Measurements from ENCODE around the gene RUBCNL. TPM values are rescaled to one million over a fixed set of nuclear protein-coding genes. Genes with fewer than 3 reads are reported as not detected.

The RUBCNL gene
- total RNA-seq, 2 donors from 2014 or later, result 25.6 to 29.1 TPM

GRCh38 chr13:46388846-46389245 is 1.8 kb upstream of the RUBCNL start:
- no peak for TF ChIP-seq CTCF (IDR thresholded peaks at IDR 0.05)

GRCh38 chr13:46388308-46388707 is 1.3 kb upstream of the RUBCNL start:
- intact Hi-C loops (cut with DNase I), result no loop called here
- H3K4me1 ChIP-seq, result no peaks in the 10 kb centered on the region
- no peak overlapping the region for H3K4me3 ChIP-seq
- H3K36me3 ChIP-seq, result no peaks in the 10 kb centered on the region
- H3K9me3 ChIP-seq, result no peaks in the 10 kb centered on the region
- H3K27me3 ChIP-seq, result no peaks in the 10 kb centered on the region
- TF ChIP-seq CTCF (IDR thresholded peaks at IDR 0.05), result no peak
- peak overlapping the region in 1 of 2 donors; percentile 73 for H3K9ac ChIP-seq (ENCODE audit: low read depth in 2 of 2, low read length in 2 of 2)
- DNase-seq, result no peak
- H3K27ac ChIP-seq, result peak overlapping the region; percentile 61

More at GRCh38 chr13:46388846-46389245, 1.8 kb upstream of the RUBCNL start:
- Histone ChIP-seq H3K27ac (peak overlapping the region; percentile 61), H3K4me3 (no peak overlapping the region), H3K27me3 (no peaks in the 10 kb centered on the region), H3K9ac (ENCODE audit: low read depth in 2 of 2, low read length in 2 of 2) (peak overlapping the region in 1 of 2 donors; percentile 73), H3K4me1 (no peaks in the 10 kb centered on the region), H3K9me3 (no peaks in the 10 kb centered on the region), H3K36me3 (no peaks in the 10 kb centered on the region)
- intact Hi-C loops (cut with DNase I), result no loop called here
- DNase-seq, result no peak

- peak overlapping the region; percentile 48 for H3K4me3 ChIP-seq
- peak overlapping the region; percentile 88 for H3K27ac ChIP-seq
- H3K9ac ChIP-seq (ENCODE audit: low read depth in 2 of 2, low read length in 2 of 2), result peak overlapping the region in 1 of 2 donors; percentile 92
- no peaks in the 10 kb centered on the region for H3K27me3 ChIP-seq
- H3K36me3 ChIP-seq, result no peaks in the 10 kb centered on the region
- TF ChIP-seq CTCF (IDR thresholded peaks at IDR 0.05), result no peak
- intact Hi-C loops (cut with DNase I), result no loop called here
- H3K4me1 ChIP-seq, result no peaks in the 10 kb centered on the region
- no peaks in the 10 kb centered on the region for H3K9me3 ChIP-seq
- peak; percentile 47 for DNase-seq
Observed at GRCh38 chr13:46386392-46387063, 524 bp downstream of the RUBCNL start.

GRCh38 chr13:46385946-46386345 is 1.1 kb downstream of the RUBCNL start:
- Histone ChIP-seq H3K4me1 (no peaks in the 10 kb centered on the region), H3K27me3 (no peaks in the 10 kb centered on the region), H3K9me3 (no peaks in the 10 kb centered on the region), H3K36me3 (no peaks in the 10 kb centered on the region), H3K9ac (ENCODE audit: low read depth in 2 of 2, low read length in 2 of 2) (peak overlapping the region in 1 of 2 donors; percentile 92), H3K27ac (peak overlapping the region; percentile 88), H3K4me3 (peak overlapping the region; percentile 48)
- intact Hi-C loops (cut with DNase I), result no loop called here
- no peak for TF ChIP-seq CTCF (IDR thresholded peaks at IDR 0.05)
- no peak for DNase-seq

GRCh38 chr13:46383383-46383782 is 3.7 kb downstream of the RUBCNL start:
- no peak for DNase-seq
- Histone ChIP-seq H3K36me3 (no peaks in the 10 kb centered on the region), H3K9ac (ENCODE audit: low read depth in 2 of 2, low read length in 2 of 2) (peak overlapping the region in 1 of 2 donors; percentile 46), H3K4me1 (no peaks in the 10 kb centered on the region), H3K4me3 (no peak overlapping the region), H3K27me3 (no peaks in the 10 kb centered on the region), H3K27ac (peak overlapping the region; percentile 9), H3K9me3 (no peaks in the 10 kb centered on the region)
- no peak for TF ChIP-seq CTCF (IDR thresholded peaks at IDR 0.05)
- intact Hi-C loops (cut with DNase I), result no loop called here
